HG03097 (cell line): ENCODE data around the gene SSX1.
"Not testable (repeated sequence)": the region's sequence is repeated elsewhere in the genome, so short reads cannot be mapped to it uniquely, and the experiment has no call there.

Source experiments
- ATAC-seq: cut with Tn5 transposase; IDR thresholded peaks from one replicate; pipeline ENCODE4 v1.9.1; 2021; ENCODE audit not compliant: unreplicated experiment, low FRiP score

SSX1 gene, protein sequence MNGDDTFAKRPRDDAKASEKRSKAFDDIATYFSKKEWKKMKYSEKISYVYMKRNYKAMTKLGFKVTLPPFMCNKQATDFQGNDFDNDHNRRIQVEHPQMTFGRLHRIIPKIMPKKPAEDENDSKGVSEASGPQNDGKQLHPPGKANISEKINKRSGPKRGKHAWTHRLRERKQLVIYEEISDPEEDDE

DNA sequence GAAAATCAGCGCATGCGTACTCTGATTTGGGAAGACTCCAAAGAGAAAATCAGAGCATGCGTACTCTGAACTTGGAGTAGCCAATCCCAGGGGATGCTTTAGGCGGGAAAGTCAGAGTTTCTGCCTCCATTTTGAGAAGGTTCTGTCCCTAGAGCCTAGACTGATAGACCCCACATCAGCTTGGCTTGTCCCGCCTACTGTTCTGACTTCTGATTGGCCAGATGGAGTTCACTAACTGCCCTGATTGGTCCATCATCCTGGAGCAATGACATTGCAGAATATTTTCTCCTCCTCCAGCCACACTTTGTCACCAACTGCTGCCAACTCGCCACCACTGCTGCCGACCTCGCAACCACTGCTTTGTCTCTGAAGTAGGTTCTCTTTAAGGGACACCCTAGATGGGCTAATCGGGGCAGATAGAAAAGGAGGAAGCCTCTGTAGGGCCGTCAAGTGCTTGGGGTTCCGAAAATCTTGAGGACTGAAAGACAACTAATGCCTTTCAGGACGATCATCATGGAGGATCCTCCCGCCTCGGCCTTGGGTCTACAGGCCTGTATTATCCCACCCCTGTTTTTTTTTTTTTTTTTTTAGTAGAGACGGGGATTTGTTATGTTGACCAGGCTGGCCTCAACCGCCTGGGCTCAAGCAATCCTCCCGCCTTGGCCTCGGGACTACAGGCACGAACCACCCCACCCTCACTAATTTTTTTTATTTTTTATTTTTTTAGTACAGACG, at the start of gene SSX1:
Gene SSX1 (plus strand): TSS at position 331 of the 735 bp plus-strand sequence. CDS start 1,850 bp downstream, outside the sequence.
- not testable (repeated sequence) for ATAC-seq

DNA sequence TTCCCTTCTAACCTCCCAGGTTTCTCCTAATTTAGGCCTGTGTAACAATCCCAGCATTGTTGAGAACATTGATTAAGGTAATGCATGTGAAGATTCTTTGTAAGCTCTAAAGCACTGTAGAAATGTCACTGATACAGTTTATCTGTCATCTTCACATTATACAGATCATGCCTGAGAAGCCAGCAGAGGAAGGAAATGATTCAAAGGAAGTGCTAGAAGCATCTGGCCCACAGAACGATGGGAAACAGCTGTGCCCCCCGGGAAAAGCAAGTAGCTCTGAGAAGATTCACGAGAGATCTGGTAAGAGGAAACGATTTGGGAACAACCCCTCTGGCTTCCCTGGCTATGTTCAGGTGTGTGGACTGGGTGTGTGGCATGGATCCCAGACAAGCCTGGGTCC, 40.9 kb upstream of the SSX1 start:
- not testable (repeated sequence) for ATAC-seq

DNA sequence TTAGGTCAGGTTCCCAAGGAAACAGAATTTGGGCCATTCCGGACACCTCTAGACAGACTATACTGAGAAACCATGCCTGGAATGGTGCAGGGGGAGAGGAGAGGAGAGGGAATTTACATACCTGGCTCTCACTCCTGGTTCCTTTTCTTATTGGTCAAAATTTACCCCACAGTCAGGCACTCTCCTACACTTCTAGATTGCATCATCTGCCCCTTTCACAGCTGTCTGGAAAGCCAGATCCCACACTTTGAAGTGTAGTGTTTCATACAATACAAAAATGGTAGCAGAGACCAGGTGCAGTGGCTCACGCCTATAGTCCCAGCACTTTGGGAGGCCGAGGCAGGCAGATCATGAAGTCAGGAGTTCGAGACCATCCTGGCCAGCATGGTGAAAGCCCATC, 31.0 kb upstream of the SSX1 start:
- not testable (repeated sequence) for ATAC-seq

DNA sequence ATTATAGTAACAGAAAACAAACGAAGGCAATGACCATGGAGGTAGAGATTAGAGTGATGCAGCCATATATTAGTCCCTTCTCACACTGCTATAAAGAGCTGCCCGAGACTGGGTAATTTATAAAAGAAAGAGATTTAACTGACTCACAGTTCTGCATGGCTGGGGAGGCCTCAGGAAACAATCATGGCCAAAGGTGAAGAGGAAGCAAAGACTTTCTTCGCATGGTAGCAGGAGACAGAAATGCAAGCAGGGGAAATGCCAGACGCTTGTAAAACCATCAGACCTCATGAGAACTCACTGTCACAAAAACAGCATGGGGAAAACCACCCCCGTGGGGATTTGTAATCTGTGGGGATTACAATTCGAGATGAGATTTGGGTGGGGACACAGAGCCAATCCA, 2.2 kb upstream of the SSX1 start:
- not testable (repeated sequence) for ATAC-seq

DNA sequence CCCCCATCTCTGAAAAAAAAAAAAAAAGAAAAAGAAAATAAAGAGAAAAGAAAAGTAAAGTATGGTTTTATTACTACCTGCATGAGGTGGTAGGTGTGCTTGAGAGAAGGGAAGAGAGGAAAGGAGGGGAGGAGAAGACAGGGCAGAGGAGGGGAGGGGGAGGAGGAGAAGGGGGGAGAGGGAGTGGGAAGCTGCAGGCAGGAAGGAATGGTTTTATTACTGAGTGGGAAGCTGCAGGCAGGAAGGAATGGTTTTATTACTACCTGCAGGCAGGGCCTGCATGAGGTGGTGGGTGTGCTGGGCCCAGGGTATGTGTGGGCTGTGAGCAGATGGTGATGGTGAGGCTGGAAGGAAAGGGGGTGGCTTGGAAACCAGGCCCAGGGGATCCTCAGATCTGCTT, 19.2 kb downstream of the SSX1 start:
- not testable (repeated sequence) for ATAC-seq

DNA sequence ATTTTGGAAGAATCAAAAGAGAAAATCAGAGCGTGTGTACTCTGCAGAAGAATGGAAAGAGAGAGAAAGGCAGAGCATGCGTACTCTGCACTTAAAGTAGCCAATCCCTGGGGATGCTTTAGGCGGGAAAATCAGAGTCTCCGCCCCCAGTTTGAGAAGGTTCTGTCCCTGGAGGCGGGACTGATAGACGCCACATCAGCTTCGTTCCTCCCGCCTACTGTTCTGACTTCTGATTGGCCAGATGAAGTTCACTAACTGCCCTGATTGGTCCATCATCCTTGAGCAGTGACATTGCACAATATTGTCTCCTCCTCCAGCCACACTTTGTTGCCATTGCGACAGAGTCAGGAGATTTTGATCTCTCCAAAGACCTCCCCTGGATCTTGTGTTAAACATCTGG, 23.8 kb downstream of the SSX1 start:
- no peak for ATAC-seq

DNA sequence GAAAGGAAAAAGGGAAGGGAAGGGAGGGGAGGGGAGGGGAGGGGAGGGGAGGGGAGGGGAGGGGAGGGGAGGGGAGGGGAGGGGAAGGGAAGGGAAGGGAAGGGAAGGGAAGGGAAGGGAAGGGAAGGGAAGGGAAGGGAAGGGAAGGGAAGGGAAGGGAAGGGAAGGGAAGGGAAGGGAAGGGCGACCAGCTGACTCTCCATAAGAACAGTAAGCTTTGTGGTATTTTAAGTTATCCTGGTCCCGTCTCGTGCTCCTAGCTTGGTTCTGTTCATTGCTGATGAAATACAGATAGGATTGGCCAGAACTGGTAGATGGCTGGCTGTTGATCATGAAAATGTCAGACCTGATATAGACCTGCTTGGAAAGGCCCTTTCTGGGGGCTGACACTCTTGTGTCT, 25.5 kb downstream of the SSX1 start:
- not testable (repeated sequence) for ATAC-seq

DNA sequence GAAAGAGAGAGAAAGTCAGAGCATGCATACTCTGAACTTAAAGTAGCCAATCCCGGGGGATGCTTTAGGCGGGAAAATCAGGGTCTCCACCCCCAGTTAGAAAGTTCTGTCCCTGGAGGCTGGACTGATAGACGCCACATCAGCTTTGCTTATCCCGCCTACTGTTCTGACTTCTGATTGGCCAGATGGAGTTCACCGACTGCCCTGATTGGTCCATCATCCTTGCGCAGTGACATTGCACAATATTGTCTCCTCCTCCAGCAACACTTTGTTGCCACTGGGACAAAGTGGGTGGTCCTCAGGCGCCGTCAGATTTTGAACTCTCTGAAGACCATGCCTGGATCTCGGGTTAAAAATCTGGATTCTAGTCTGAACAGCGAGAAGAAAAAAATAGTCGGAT, 51.0 kb downstream of the SSX1 start:
- no peak for ATAC-seq

DNA sequence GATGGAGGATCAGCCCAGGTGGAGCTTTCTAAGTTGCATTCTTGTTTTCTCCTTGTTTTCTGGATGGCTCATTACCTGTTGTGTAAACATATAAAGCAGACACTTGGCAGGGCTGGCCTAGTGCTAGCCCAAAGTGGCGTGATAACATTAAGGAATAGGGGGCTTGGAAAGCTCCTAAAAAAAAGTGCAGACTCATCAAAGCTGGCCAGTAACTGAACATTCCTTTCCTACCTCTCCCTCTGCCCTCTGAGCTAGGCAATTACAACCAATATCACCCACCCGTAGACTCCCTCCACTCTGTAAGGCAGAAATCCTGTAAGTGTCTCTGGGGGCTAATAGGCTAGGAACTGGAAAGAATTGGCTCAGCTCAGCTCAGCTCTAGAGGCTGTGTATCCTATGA, 58.8 kb downstream of the SSX1 start:
- ATAC-seq, result not testable (repeated sequence)
